HepG2 (cell line): ENCODE results near the gene ERC1. TPM values are rescaled to one million over a fixed set of nuclear protein-coding genes. Genes with fewer than 3 reads are reported as not detected.
A peak's percentile ranks its signal among the peaks of the same experiment; 100 is the strongest.

Experiments
- ADNP ChIP-seq: sonication (generic); formaldehyde crosslinking; IDR thresholded peaks from 2 replicates; pipeline ENCODE4 v1.4.0; 2020; ENCODE audit warnings: missing genetic modification reagents
- FOXO4 ChIP-seq: sonication (generic); formaldehyde crosslinking; conservative IDR thresholded peaks from 2 replicates; pipeline ENCODE4 v1.8.1; 2023; ENCODE audit warnings: missing genetic modification reagents
- FOXP1 ChIP-seq, 2 experiments: fragments of 450-650 bp in 1 of 2; IDR thresholded peaks; 2 replicates each; pipeline ENCODE4 v1.6.1; 2017 to 2018; ENCODE audit warnings: antibody characterized with exemption in 1 of 2
- HDAC1 ChIP-seq: sonication (generic); formaldehyde crosslinking; IDR thresholded peaks from 2 replicates; pipeline ENCODE4 v1.5.1; 2020; ENCODE audit warnings: mild to moderate bottlenecking, missing genetic modification reagents
- IKZF5 ChIP-seq: IDR thresholded peaks from 2 replicates; pipeline ENCODE4 v1.6.1; 2018; ENCODE audit warnings: missing genetic modification reagents, mild to moderate bottlenecking, missing compliant biosample characterization
- IRF2 ChIP-seq: IDR thresholded peaks from 2 replicates; pipeline ENCODE4 v1.6.1; 2018; ENCODE audit warnings: missing genetic modification reagents, missing compliant biosample characterization
- MZF1 ChIP-seq: sonication (generic); formaldehyde crosslinking; IDR thresholded peaks from 2 replicates; pipeline ENCODE4 v1.8.1; 2023; ENCODE audit warnings: mild to moderate bottlenecking, missing genetic modification reagents, borderline replicate concordance
- NFE2L2 ChIP-seq: fragments of 150-350 bp; IDR thresholded peaks from 2 replicates; pipeline ENCODE4 v1.6.1; 2014; ENCODE audit warnings: low read length
- RAD51 ChIP-seq: fragments of 450-650 bp; IDR thresholded peaks from 2 replicates; pipeline ENCODE4 v1.6.1; 2016; ENCODE audit warnings: borderline replicate concordance
- RORA ChIP-seq: sonication (generic); formaldehyde crosslinking; IDR thresholded peaks from 2 replicates; pipeline ENCODE4 v1.5.0; 2020; ENCODE audit warnings: mild to moderate bottlenecking, missing genetic modification reagents, moderate library complexity
- SNAI1 ChIP-seq: sonication (generic); formaldehyde crosslinking; IDR thresholded peaks from 2 replicates; pipeline ENCODE4 v1.5.0; 2020; ENCODE audit warnings: mild to moderate bottlenecking, missing genetic modification reagents, borderline replicate concordance
- SRSF1 ChIP-seq: fragments of 200-400 bp; formaldehyde crosslinking; optimal IDR thresholded peaks from 2 replicates; pipeline ENCODE3; 2017; ENCODE audit warnings: mild to moderate bottlenecking, low read depth, low read length, moderate library complexity
- TMF1 ChIP-seq: sonication (generic); formaldehyde crosslinking; IDR thresholded peaks from 2 replicates; pipeline ENCODE4 v1.8.1; 2022; ENCODE audit warnings: low read depth, missing genetic modification reagents
- ZNF572 ChIP-seq: sonication (generic); formaldehyde crosslinking; IDR thresholded peaks from 2 replicates; pipeline ENCODE4 v1.5.1; 2020; ENCODE audit warnings: mild to moderate bottlenecking, missing genetic modification reagents
- ZNF646 ChIP-seq: sonication (generic); formaldehyde crosslinking; IDR thresholded peaks from 2 replicates; pipeline ENCODE4 v1.9.0; 2021; ENCODE audit warnings: mild to moderate bottlenecking, missing genetic modification reagents
- ZNF670 ChIP-seq: sonication (generic); formaldehyde crosslinking; IDR thresholded peaks from 2 replicates; pipeline ENCODE4 v1.8.0; 2022; ENCODE audit warnings: mild to moderate bottlenecking, missing genetic modification reagents, borderline replicate concordance
- ZNF850 ChIP-seq: sonication (generic); formaldehyde crosslinking; conservative IDR thresholded peaks from 2 replicates; pipeline ENCODE4 v1.9.0; 2021; ENCODE audit warnings: mild to moderate bottlenecking, missing genetic modification reagents
- ZSCAN9 ChIP-seq: IDR thresholded peaks from 2 replicates; pipeline ENCODE4 v1.6.1; 2016; ENCODE audit warnings: borderline replicate concordance
- polyA plus RNA-seq, 8 experiments: library from polyadenylated mRNA; depleted of rRNA in 3 of 8; stranded (reverse) in 7 of 8; unstranded in 1 of 8; fragments of >200 nt; fragmentation: Illumina TruSeq in 4 of 8; extraction: Trizol in 4 of 8; gene quantifications; 2 replicates each; pipeline versions ENCODE4 v1.2.1 to v1.2.3, GENCODE V29; 2011 to 2016; ENCODE audit warnings: low read depth in 4 of 8, missing spikeins in 1 of 8, mixed read lengths in 1 of 8; ENCODE audit not compliant: insufficient read depth in 1 of 8
- total RNA-seq, 5 experiments: library from RNA; depleted of rRNA; stranded (reverse); fragments of >200 nt; fragmentation: Illumina TruSeq; extraction: Trizol; gene quantifications; 2 replicates each; pipeline ENCODE4 v1.2.3, GENCODE V29; 2016; ENCODE audit warnings: low read depth in 1 of 5
- TF ChIP-seq, protein P1 (sequence below): IDR thresholded peaks from 2 replicates; pipeline ENCODE4 v1.6.1; 2016; ENCODE audit warnings: mild to moderate bottlenecking, missing biosample characterization, missing genetic modification reagents

The ERC1 gene
- total and polyA plus RNA-seq, 2 of the 13 experiments (the other 11 are each of a cell fraction or from before 2014, with no cell fraction given), result 6.1 to 12.4 TPM

DNA sequence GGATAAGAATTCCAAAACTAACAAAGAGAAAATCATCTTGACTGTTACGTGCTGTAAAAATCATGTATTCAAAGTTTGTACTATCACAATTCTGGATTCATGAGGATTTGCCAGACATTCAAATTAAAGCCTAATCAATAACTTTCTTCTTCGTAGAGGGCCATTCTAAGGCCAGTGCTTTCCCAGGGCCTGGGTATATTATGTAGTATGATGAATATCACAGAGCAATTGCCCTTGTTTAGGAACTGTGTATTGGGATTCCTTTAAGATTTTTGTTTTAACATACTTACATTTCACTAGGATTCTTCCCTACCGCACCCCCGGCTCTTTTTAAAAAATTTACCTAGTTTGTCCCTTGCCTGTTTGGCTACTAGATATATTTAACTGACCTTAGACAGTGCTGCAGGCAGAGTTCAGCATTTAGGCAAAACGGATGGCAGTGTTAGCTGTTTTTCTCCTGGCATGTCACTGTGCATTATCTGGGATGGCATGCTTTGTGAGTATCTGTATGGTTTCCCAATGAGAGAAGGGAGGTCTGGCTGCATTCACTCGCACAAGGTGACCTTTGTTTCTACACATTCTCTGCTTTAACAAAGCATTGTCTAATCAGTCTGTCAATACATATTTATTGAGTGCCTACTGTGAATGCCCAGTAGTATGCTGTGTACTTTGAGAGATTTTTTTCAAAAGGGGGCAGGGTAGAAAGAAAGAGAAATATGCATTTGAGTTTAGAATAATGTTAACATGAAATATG, 63.3 kb downstream of the ERC1 start (continued):
- no peak for TF ChIP-seq ZNF572 (CRISPR knock-in tag)
- no peak for TF ChIP-seq ADNP (CRISPR knock-in tag)
- no peak for TF ChIP-seq RORA (CRISPR knock-in tag)
- TF ChIP-seq ZNF850 (CRISPR knock-in tag), result no peak
- 0 out of 2 replicates have a peak, but pooled peaks have one; percentile 19 for TF ChIP-seq HDAC1 (CRISPR knock-in tag)
- TF ChIP-seq SNAI1, result no peak
- TF ChIP-seq ZSCAN9 (CRISPR knock-in tag), result peak; percentile 50; the same call in 1 of the 2 replicates
- no peak for TF ChIP-seq ZNF646 (CRISPR knock-in tag)
- TF ChIP-seq FOXP1 (IDR thresholded peaks at IDR 0.05), result 0 out of 2 replicates have a peak, but pooled peaks have one; percentile 19
- peak; percentile 72; the same call in 1 of the 2 replicates for TF ChIP-seq FOXP1 (CRISPR knock-in tag; IDR thresholded peaks at IDR 0.05)
- TF ChIP-seq IRF2 (CRISPR knock-in tag), result 0 out of 2 replicates have a peak, but pooled peaks have one; percentile 30
- no peak for TF ChIP-seq MZF1
- TF ChIP-seq SRSF1, result no peak
- TF ChIP-seq RAD51, result no peak
- no peak for TF ChIP-seq NFE2L2
- no peak for TF ChIP-seq TMF1 (CRISPR knock-in tag)
- no peak for TF ChIP-seq FOXO4 (CRISPR knock-in tag)
- TF ChIP-seq ZNF670 (CRISPR knock-in tag), result no peak
- TF ChIP-seq, protein P1, sequence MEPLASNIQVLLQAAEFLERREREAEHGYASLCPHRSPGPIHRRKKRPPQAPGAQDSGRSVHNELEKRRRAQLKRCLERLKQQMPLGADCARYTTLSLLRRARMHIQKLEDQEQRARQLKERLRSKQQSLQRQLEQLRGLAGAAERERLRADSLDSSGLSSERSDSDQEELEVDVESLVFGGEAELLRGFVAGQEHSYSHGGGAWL (CRISPR knock-in tag), result no peak
- 0 out of 2 replicates have a peak, but pooled peaks have one; percentile 41 for TF ChIP-seq IKZF5 (CRISPR knock-in tag)
